HepG2 (cell line): Measurements from ENCODE around the gene GNB1. TPM values are rescaled to one million over a fixed set of nuclear protein-coding genes. Genes with fewer than 3 reads are reported as not detected.

Source experiments
- CHD2 ChIP-seq: IDR thresholded peaks from 2 replicates; pipeline ENCODE4 v1.6.1; 2011; ENCODE audit warnings: low read depth, low read length, improper control_type of control experiment
- FOSL1 ChIP-seq: sonication (generic); formaldehyde crosslinking; IDR thresholded peaks from 2 replicates; pipeline ENCODE4 v1.9.0; 2021; ENCODE audit warnings: missing genetic modification reagents, borderline replicate concordance
- PAWR ChIP-seq: sonication (generic); formaldehyde crosslinking; IDR thresholded peaks from 2 replicates; pipeline ENCODE4 v1.4.0; 2020; ENCODE audit warnings: missing genetic modification reagents, mild to moderate bottlenecking, borderline replicate concordance
- PRMT3 ChIP-seq: sonication (generic); formaldehyde crosslinking; IDR thresholded peaks from 2 replicates; pipeline ENCODE4 v1.8.1; 2022; ENCODE audit warnings: low read depth, mild to moderate bottlenecking, moderate library complexity, missing genetic modification reagents, borderline replicate concordance
- PTBP1 ChIP-seq: fragments of 200-400 bp; formaldehyde crosslinking; IDR thresholded peaks from 2 replicates; pipeline ENCODE4 v1.6.1; 2018; ENCODE audit warnings: low read length, low read depth; ENCODE audit not compliant: poor library complexity, severe bottlenecking
- RARG ChIP-seq: sonication (generic); formaldehyde crosslinking; IDR thresholded peaks from 2 replicates; pipeline ENCODE4 v1.4.0; 2020; ENCODE audit warnings: low read depth, mild to moderate bottlenecking, missing genetic modification reagents
- RFXAP ChIP-seq: sonication (generic); formaldehyde crosslinking; IDR thresholded peaks from 2 replicates; pipeline ENCODE4 v1.4.0; 2020; ENCODE audit warnings: missing genetic modification reagents, borderline replicate concordance
- RXRB ChIP-seq: IDR thresholded peaks from 2 replicates; pipeline ENCODE4 v1.6.1; 2016; ENCODE audit warnings: borderline replicate concordance, missing genetic modification reagents, missing compliant biosample characterization
- SRSF1 ChIP-seq: fragments of 200-400 bp; formaldehyde crosslinking; optimal IDR thresholded peaks from 2 replicates; pipeline ENCODE3; 2017; ENCODE audit warnings: mild to moderate bottlenecking, low read depth, low read length, moderate library complexity
- TEAD2 ChIP-seq: sonication (generic); formaldehyde crosslinking; IDR thresholded peaks from 2 replicates; pipeline ENCODE4 v1.9.0; 2021; ENCODE audit warnings: missing genetic modification reagents
- TSC22D2 ChIP-seq: sonication (generic); formaldehyde crosslinking; IDR thresholded peaks from 2 replicates; pipeline ENCODE4 v1.5.1; 2020; ENCODE audit warnings: missing genetic modification reagents, mild to moderate bottlenecking, borderline replicate concordance
- ZFP82 ChIP-seq: sonication (generic); formaldehyde crosslinking; IDR thresholded peaks from 2 replicates; pipeline ENCODE4 v1.5.1; 2020; ENCODE audit warnings: mild to moderate bottlenecking, missing genetic modification reagents, borderline replicate concordance
- ZMYM3 ChIP-seq: sonication (generic); formaldehyde crosslinking; IDR thresholded peaks from 2 replicates; pipeline ENCODE4 v1.5.1; 2020; ENCODE audit warnings: mild to moderate bottlenecking, missing genetic modification reagents
- ZNF17 ChIP-seq: sonication (generic); formaldehyde crosslinking; IDR thresholded peaks from 2 replicates; pipeline ENCODE4 v1.5.0; 2020; ENCODE audit warnings: mild to moderate bottlenecking, missing genetic modification reagents
- ZNF224 ChIP-seq: sonication (generic); formaldehyde crosslinking; IDR thresholded peaks from 2 replicates; pipeline ENCODE4 v1.5.0; 2020; ENCODE audit warnings: mild to moderate bottlenecking, missing genetic modification reagents
- ZNF598 ChIP-seq: sonication (generic); formaldehyde crosslinking; IDR thresholded peaks from 2 replicates; pipeline ENCODE4 v1.5.1; 2020; ENCODE audit warnings: mild to moderate bottlenecking, missing genetic modification reagents, borderline replicate concordance
- ZNF616 ChIP-seq: sonication (generic); formaldehyde crosslinking; IDR thresholded peaks from 2 replicates; pipeline ENCODE4 v1.5.0; 2020; ENCODE audit warnings: low read depth, mild to moderate bottlenecking, missing genetic modification reagents
- ZNF672 ChIP-seq: sonication (generic); formaldehyde crosslinking; IDR thresholded peaks from 2 replicates; pipeline ENCODE4 v1.8.1; 2022; ENCODE audit warnings: missing genetic modification reagents
- ZNF776 ChIP-seq: sonication (generic); formaldehyde crosslinking; IDR thresholded peaks from 2 replicates; pipeline ENCODE4 v1.4.0; 2020; ENCODE audit warnings: mild to moderate bottlenecking, missing genetic modification reagents
- polyA plus RNA-seq, 8 experiments: library from polyadenylated mRNA; depleted of rRNA in 3 of 8; stranded (reverse) in 7 of 8; unstranded in 1 of 8; fragments of >200 nt; fragmentation: Illumina TruSeq in 4 of 8; extraction: Trizol in 4 of 8; gene quantifications; 2 replicates each; pipeline versions ENCODE4 v1.2.1 to v1.2.3, GENCODE V29; 2011 to 2016; ENCODE audit warnings: low read depth in 4 of 8, missing spikeins in 1 of 8, mixed read lengths in 1 of 8; ENCODE audit not compliant: insufficient read depth in 1 of 8
- total RNA-seq, 5 experiments: library from RNA; depleted of rRNA; stranded (reverse); fragments of >200 nt; fragmentation: Illumina TruSeq; extraction: Trizol; gene quantifications; 2 replicates each; pipeline ENCODE4 v1.2.3, GENCODE V29; 2016; ENCODE audit warnings: low read depth in 1 of 5
- TF ChIP-seq, protein P1 (sequence below): sonication (generic); formaldehyde crosslinking; IDR thresholded peaks from 2 replicates; pipeline ENCODE4 v1.4.0; 2020; ENCODE audit warnings: missing genetic modification reagents
- TF ChIP-seq, protein P2 (sequence below): IDR thresholded peaks from 2 replicates; pipeline ENCODE4 v1.4.0; 2020; ENCODE audit warnings: mild to moderate bottlenecking, missing genetic modification reagents
- TF ChIP-seq, protein P3 (sequence below): sonication (generic); formaldehyde crosslinking; IDR thresholded peaks from 2 replicates; pipeline ENCODE4 v1.9.0; 2021; ENCODE audit warnings: missing genetic modification reagents, borderline replicate concordance

Gene GNB1
- total and polyA plus RNA-seq, 2 of the 13 experiments (the other 11 are each of a cell fraction or from before 2014, with no cell fraction given) = 66.2 to 327 TPM

DNA sequence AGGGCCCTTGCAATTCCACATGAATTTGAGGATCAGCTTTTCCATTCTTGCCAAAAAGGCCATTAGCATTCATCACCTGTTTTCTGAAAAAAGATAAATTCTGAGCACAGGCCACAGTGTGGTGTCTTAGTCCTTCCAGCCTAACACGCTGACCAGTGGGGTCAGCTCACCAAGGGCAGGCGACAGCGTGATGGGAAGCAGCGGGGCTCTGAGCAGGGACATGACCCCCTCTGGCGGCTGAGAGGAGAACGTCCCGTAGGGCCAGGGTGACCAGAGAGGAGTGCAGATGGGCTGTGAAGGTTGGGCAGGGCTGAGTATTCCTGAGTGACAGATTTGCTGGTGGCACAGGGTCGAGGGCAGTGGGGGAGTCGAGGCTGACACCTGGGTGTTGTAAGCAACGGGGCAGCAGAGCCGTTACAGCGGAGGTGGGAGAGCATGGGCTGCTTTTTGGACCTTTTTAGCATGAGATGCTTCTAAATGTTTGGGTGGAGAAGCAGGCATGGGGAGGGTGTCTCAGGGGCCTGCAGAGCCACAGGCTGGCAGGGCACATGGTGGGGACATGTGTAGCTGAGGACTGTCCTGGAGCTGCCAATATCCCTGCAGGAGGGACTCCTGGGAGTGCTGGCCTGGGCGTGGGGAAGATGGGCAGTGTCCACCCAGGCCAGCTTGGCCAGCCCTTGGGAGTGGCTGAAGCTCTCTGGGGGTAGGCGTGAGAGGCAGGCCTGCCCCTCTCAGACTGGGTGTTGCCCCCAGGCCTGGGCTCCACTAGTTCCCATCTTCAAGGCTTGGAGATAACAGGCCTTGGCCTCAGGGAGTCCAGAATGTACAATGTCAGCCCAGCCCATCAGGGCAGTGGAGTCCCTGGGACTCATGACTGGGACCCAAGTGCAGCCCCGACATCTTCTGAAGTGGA is 15.6 kb upstream of the GNB1 start (continued):
- TF ChIP-seq RFXAP (CRISPR knock-in tag) (no peak), TEAD2 (CRISPR knock-in tag) (no peak), RARG (CRISPR knock-in tag) (no peak), RXRB (peak; percentile 73; the same call in 1 of the 2 replicates), ZMYM3 (no peak), ZNF224 (no peak), ZNF776 (CRISPR knock-in tag) (no peak), ZNF598 (CRISPR knock-in tag) (no peak), PRMT3 (CRISPR knock-in tag) (no peak), ZNF672 (no peak), SRSF1 (no peak), PAWR (no peak), TSC22D2 (no peak), FOSL1 (CRISPR knock-in tag) (no peak), ZFP82 (no peak), PTBP1 (no peak), CHD2 (no peak), ZNF616 (CRISPR knock-in tag) (no peak), ZNF17 (CRISPR knock-in tag) (no peak)
- TF ChIP-seq, protein P1, sequence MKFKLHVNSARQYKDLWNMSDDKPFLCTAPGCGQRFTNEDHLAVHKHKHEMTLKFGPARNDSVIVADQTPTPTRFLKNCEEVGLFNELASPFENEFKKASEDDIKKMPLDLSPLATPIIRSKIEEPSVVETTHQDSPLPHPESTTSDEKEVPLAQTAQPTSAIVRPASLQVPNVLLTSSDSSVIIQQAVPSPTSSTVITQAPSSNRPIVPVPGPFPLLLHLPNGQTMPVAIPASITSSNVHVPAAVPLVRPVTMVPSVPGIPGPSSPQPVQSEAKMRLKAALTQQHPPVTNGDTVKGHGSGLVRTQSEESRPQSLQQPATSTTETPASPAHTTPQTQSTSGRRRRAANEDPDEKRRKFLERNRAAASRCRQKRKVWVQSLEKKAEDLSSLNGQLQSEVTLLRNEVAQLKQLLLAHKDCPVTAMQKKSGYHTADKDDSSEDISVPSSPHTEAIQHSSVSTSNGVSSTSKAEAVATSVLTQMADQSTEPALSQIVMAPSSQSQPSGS (CRISPR knock-in tag) = peak; percentile 68; the same call in 1 of the 2 replicates
- TF ChIP-seq, protein P2, sequence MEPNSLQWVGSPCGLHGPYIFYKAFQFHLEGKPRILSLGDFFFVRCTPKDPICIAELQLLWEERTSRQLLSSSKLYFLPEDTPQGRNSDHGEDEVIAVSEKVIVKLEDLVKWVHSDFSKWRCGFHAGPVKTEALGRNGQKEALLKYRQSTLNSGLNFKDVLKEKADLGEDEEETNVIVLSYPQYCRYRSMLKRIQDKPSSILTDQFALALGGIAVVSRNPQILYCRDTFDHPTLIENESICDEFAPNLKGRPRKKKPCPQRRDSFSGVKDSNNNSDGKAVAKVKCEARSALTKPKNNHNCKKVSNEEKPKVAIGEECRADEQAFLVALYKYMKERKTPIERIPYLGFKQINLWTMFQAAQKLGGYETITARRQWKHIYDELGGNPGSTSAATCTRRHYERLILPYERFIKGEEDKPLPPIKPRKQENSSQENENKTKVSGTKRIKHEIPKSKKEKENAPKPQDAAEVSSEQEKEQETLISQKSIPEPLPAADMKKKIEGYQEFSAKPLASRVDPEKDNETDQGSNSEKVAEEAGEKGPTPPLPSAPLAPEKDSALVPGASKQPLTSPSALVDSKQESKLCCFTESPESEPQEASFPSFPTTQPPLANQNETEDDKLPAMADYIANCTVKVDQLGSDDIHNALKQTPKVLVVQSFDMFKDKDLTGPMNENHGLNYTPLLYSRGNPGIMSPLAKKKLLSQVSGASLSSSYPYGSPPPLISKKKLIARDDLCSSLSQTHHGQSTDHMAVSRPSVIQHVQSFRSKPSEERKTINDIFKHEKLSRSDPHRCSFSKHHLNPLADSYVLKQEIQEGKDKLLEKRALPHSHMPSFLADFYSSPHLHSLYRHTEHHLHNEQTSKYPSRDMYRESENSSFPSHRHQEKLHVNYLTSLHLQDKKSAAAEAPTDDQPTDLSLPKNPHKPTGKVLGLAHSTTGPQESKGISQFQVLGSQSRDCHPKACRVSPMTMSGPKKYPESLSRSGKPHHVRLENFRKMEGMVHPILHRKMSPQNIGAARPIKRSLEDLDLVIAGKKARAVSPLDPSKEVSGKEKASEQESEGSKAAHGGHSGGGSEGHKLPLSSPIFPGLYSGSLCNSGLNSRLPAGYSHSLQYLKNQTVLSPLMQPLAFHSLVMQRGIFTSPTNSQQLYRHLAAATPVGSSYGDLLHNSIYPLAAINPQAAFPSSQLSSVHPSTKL (CRISPR knock-in tag) = peak; percentile 52
- TF ChIP-seq, protein P3, sequence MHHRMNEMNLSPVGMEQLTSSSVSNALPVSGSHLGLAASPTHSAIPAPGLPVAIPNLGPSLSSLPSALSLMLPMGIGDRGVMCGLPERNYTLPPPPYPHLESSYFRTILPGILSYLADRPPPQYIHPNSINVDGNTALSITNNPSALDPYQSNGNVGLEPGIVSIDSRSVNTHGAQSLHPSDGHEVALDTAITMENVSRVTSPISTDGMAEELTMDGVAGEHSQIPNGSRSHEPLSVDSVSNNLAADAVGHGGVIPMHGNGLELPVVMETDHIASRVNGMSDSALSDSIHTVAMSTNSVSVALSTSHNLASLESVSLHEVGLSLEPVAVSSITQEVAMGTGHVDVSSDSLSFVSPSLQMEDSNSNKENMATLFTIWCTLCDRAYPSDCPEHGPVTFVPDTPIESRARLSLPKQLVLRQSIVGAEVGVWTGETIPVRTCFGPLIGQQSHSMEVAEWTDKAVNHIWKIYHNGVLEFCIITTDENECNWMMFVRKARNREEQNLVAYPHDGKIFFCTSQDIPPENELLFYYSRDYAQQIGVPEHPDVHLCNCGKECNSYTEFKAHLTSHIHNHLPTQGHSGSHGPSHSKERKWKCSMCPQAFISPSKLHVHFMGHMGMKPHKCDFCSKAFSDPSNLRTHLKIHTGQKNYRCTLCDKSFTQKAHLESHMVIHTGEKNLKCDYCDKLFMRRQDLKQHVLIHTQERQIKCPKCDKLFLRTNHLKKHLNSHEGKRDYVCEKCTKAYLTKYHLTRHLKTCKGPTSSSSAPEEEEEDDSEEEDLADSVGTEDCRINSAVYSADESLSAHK (CRISPR knock-in tag) = no peak
